ENCODE results near the gene PARN.

PARN gene

GRCh38 chr16:14520753-14521152, 109.3 kb downstream of the PARN start:
- H3K4me3 ChIP-seq (ENCODE audit: low read length), result no peak overlapping the region
- no peaks in the 10 kb centered on the region for H3K27me3 ChIP-seq (ENCODE audit: insufficient read depth, low read length)
- H3K9me3 ChIP-seq (ENCODE audit: insufficient read depth, low read depth, low read length), result no peaks in the 10 kb centered on the region
- no peak overlapping the region for H3K27ac ChIP-seq (ENCODE audit: low read length)
- peaks cover 24% of the 10 kb centered on the region for H3K4me1 ChIP-seq (ENCODE audit: insufficient read depth, low read length)
- no peak overlapping the region for H3K9ac ChIP-seq (ENCODE audit: low read depth, low read length)
- no peaks in the 10 kb centered on the region for H3K36me3 ChIP-seq (ENCODE audit: insufficient read depth, low read depth, low read length)

- Histone ChIP-seq H3K4me1 (ENCODE audit: insufficient read depth, low read length) (peaks cover 12% of the 10 kb centered on the region), H3K9me3 (ENCODE audit: insufficient read depth, low read depth, low read length) (no peaks in the 10 kb centered on the region), H3K27me3 (ENCODE audit: insufficient read depth, low read length) (no peaks in the 10 kb centered on the region), H3K9ac (ENCODE audit: low read depth, low read length) (no peak overlapping the region), H3K36me3 (ENCODE audit: insufficient read depth, low read depth, low read length) (no peaks in the 10 kb centered on the region), H3K27ac (ENCODE audit: low read length) (no peak overlapping the region), H3K4me3 (ENCODE audit: low read length) (no peak overlapping the region)
These were observed 115.1 kb downstream of the PARN start for GRCh38 chr16:14514967-14515366.

GRCh38 chr16:14513389-14514107, 116.5 kb downstream of the PARN start:
- Histone ChIP-seq H3K27me3 (ENCODE audit: insufficient read depth, low read length) (no peaks in the 10 kb centered on the region), H3K9ac (ENCODE audit: low read depth, low read length) (no peak overlapping the region), H3K4me3 (ENCODE audit: low read length) (no peak overlapping the region), H3K9me3 (ENCODE audit: insufficient read depth, low read depth, low read length) (no peaks in the 10 kb centered on the region), H3K4me1 (ENCODE audit: insufficient read depth, low read length) (peaks cover 22% of the 10 kb centered on the region), H3K36me3 (ENCODE audit: insufficient read depth, low read depth, low read length) (no peaks in the 10 kb centered on the region), H3K27ac (ENCODE audit: low read length) (no peak overlapping the region)

- no peak overlapping the region for H3K4me3 ChIP-seq (ENCODE audit: low read length)
- H3K27me3 ChIP-seq (ENCODE audit: insufficient read depth, low read length), result no peaks in the 10 kb centered on the region
- H3K9ac ChIP-seq (ENCODE audit: low read depth, low read length), result no peak overlapping the region
- H3K27ac ChIP-seq (ENCODE audit: low read length), result no peak overlapping the region
- H3K4me1 ChIP-seq (ENCODE audit: insufficient read depth, low read length), result peaks cover 22% of the 10 kb centered on the region
- no peaks in the 10 kb centered on the region for H3K9me3 ChIP-seq (ENCODE audit: insufficient read depth, low read depth, low read length)
- no peaks in the 10 kb centered on the region for H3K36me3 ChIP-seq (ENCODE audit: insufficient read depth, low read depth, low read length)
These were observed 118.3 kb downstream of the PARN start for GRCh38 chr16:14511800-14512135.

- Histone ChIP-seq H3K4me3 (ENCODE audit: low read length) (no peak overlapping the region), H3K9ac (ENCODE audit: low read depth, low read length) (no peak overlapping the region), H3K9me3 (ENCODE audit: insufficient read depth, low read depth, low read length) (no peaks in the 10 kb centered on the region), H3K36me3 (ENCODE audit: insufficient read depth, low read depth, low read length) (no peaks in the 10 kb centered on the region), H3K27ac (ENCODE audit: low read length) (no peak overlapping the region), H3K4me1 (ENCODE audit: insufficient read depth, low read length) (peaks cover 22% of the 10 kb centered on the region), H3K27me3 (ENCODE audit: insufficient read depth, low read length) (no peaks in the 10 kb centered on the region)
These were observed 118.9 kb downstream of the PARN start for GRCh38 chr16:14510939-14511799.

- H3K9ac ChIP-seq (ENCODE audit: low read depth, low read length), result no peak overlapping the region
- H3K4me3 ChIP-seq (ENCODE audit: low read length), result no peak overlapping the region
- no peak overlapping the region for H3K27ac ChIP-seq (ENCODE audit: low read length)
- no peaks in the 10 kb centered on the region for H3K9me3 ChIP-seq (ENCODE audit: insufficient read depth, low read depth, low read length)
- no peaks in the 10 kb centered on the region for H3K36me3 ChIP-seq (ENCODE audit: insufficient read depth, low read depth, low read length)
- peaks cover 22% of the 10 kb centered on the region for H3K4me1 ChIP-seq (ENCODE audit: insufficient read depth, low read length)
- no peaks in the 10 kb centered on the region for H3K27me3 ChIP-seq (ENCODE audit: insufficient read depth, low read length)
These were observed 119.5 kb downstream of the PARN start for GRCh38 chr16:14510581-14510938.

GRCh38 chr16:14509675-14510132, 120.4 kb downstream of the PARN start:
- Histone ChIP-seq H3K4me1 (ENCODE audit: insufficient read depth, low read length) (peaks cover 22% of the 10 kb centered on the region), H3K9ac (ENCODE audit: low read depth, low read length) (peak overlapping the region; percentile 2; the same call in 1 of the 2 replicates), H3K27ac (ENCODE audit: low read length) (no peak overlapping the region), H3K27me3 (ENCODE audit: insufficient read depth, low read length) (no peaks in the 10 kb centered on the region), H3K9me3 (ENCODE audit: insufficient read depth, low read depth, low read length) (no peaks in the 10 kb centered on the region), H3K4me3 (ENCODE audit: low read length) (0 out of 2 replicates have a peak overlapping the region, but pooled peaks have one; percentile 2), H3K36me3 (ENCODE audit: insufficient read depth, low read depth, low read length) (no peaks in the 10 kb centered on the region)

- H3K9me3 ChIP-seq (ENCODE audit: insufficient read depth, low read depth, low read length), result no peaks in the 10 kb centered on the region
- no peak overlapping the region for H3K9ac ChIP-seq (ENCODE audit: low read depth, low read length)
- no peak overlapping the region for H3K4me3 ChIP-seq (ENCODE audit: low read length)
- peaks cover 22% of the 10 kb centered on the region for H3K4me1 ChIP-seq (ENCODE audit: insufficient read depth, low read length)
- H3K27me3 ChIP-seq (ENCODE audit: insufficient read depth, low read length), result no peaks in the 10 kb centered on the region
- no peaks in the 10 kb centered on the region for H3K36me3 ChIP-seq (ENCODE audit: insufficient read depth, low read depth, low read length)
- no peak overlapping the region for H3K27ac ChIP-seq (ENCODE audit: low read length)
These were observed 121.0 kb downstream of the PARN start for GRCh38 chr16:14509055-14509454.

GRCh38 chr16:14505846-14506245, 124.2 kb downstream of the PARN start:
- Histone ChIP-seq H3K9ac (ENCODE audit: low read depth, low read length) (no peak overlapping the region), H3K9me3 (ENCODE audit: insufficient read depth, low read depth, low read length) (no peaks in the 10 kb centered on the region), H3K27me3 (ENCODE audit: insufficient read depth, low read length) (no peaks in the 10 kb centered on the region), H3K27ac (ENCODE audit: low read length) (no peak overlapping the region), H3K36me3 (ENCODE audit: insufficient read depth, low read depth, low read length) (no peaks in the 10 kb centered on the region), H3K4me3 (ENCODE audit: low read length) (no peak overlapping the region), H3K4me1 (ENCODE audit: insufficient read depth, low read length) (peaks cover 40% of the 10 kb centered on the region)

- 0 out of 2 replicates have a peak overlapping the region, but pooled peaks have one; percentile 9 for H3K9ac ChIP-seq (ENCODE audit: low read depth, low read length)
- peaks cover 34% of the 10 kb centered on the region for H3K4me1 ChIP-seq (ENCODE audit: insufficient read depth, low read length)
- H3K27ac ChIP-seq (ENCODE audit: low read length), result peak overlapping the region; percentile 10
- no peak overlapping the region for H3K4me3 ChIP-seq (ENCODE audit: low read length)
- no peaks in the 10 kb centered on the region for H3K9me3 ChIP-seq (ENCODE audit: insufficient read depth, low read depth, low read length)
- no peaks in the 10 kb centered on the region for H3K27me3 ChIP-seq (ENCODE audit: insufficient read depth, low read length)
- no peaks in the 10 kb centered on the region for H3K36me3 ChIP-seq (ENCODE audit: insufficient read depth, low read depth, low read length)
These were observed 126.9 kb downstream of the PARN start for GRCh38 chr16:14502932-14503741.

- no peaks in the 10 kb centered on the region for H3K36me3 ChIP-seq (ENCODE audit: insufficient read depth, low read depth, low read length)
- H3K27me3 ChIP-seq (ENCODE audit: insufficient read depth, low read length), result no peaks in the 10 kb centered on the region
- peaks cover 36% of the 10 kb centered on the region for H3K4me1 ChIP-seq (ENCODE audit: insufficient read depth, low read length)
- no peak overlapping the region for H3K4me3 ChIP-seq (ENCODE audit: low read length)
- peak overlapping the region; percentile 77 for H3K27ac ChIP-seq (ENCODE audit: low read length)
- H3K9me3 ChIP-seq (ENCODE audit: insufficient read depth, low read depth, low read length), result no peaks in the 10 kb centered on the region
- peak overlapping the region; percentile 67; the same call in 1 of the 2 replicates for H3K9ac ChIP-seq (ENCODE audit: low read depth, low read length)
These were observed 127.7 kb downstream of the PARN start for GRCh38 chr16:14502256-14502875.
